CD4-positive, alpha-beta T cell treated with Interferon alpha-2 for 1 hour (primary cell): Measurements from ENCODE around the gene TMEM239.
A peak's percentile ranks its signal among the peaks of the same experiment; 100 is the strongest.
"Not testable (repeated sequence)": the region's sequence is repeated elsewhere in the genome, so short reads cannot be mapped to it uniquely, and the experiment has no call there.

ENCODE experiments used
- DNase-seq, 2 donors: peaks; one replicate each; pipeline ENCODE4 v3.0.0-alpha.2; 2020 to 2022

Gene TMEM239

DNA sequence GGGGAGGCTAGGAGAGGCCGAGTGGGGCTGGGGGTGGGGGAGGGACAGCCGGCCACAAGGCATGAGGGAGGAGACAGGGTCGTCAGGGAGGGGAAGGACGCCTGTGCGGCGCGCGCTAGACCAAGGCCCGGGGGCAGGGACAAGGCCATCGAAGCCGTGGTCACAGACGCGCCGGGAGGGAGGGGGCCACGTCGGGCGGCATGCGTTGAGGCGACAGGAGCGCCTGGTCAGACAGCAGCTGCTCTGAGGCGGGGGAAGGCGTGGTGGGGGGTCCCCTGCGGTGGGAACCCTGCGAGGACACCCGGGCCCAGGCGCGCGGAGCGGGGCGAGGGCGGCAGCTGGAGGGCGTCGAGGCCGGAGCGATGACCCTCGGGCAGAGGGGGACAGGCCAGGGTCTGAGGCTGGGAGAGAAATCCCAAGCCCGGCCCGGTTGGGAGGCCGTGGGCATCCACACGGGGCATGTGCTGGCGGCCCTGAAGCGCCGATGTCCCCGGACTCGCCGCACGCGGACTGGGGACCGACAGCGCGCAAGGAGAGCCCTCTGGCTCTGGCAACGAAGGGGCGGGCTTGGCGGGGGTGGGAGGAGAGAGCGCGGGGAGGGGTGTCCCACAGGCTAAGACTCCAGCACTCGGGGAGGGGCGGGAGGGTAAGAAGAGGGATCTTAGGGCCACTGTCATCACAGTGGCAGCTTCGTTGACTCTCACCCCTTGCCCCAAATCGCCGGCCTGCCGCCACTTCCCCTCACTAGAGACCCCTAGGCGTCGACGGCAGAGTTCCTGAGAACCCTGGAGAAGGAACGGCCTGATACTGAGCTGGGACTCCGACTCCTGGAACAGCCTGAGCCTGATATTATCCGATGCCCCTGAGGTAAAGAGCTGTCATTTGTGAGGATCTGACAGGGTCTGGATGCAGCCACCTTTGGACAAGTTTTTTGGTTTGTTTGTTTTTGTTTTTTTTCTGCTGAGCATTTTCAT lies 5.0 kb downstream of the TMEM239 start:
- DNase-seq = no peak

DNA sequence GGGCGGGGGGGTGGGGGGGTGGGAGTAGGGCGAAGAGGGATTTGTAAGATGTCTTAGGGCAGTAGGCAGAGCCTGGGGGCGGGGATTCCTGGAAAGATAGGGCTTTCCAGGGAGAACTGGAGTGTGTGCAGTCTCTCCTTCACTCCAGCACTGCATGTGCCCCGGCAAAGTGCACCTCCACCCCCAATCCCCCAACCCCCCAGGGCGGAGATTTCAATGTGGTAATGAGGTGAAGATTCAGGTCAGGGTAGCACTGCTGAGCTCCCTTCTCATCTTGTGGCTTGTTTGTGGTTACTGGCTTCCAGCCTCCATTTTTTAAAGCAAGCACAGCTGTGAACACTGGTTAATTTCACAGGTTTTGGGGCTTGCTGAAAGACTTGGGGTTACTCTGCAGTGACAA lies 5.9 kb downstream of the TMEM239 start:
- peak; percentile 40 to 68 for DNase-seq

DNA sequence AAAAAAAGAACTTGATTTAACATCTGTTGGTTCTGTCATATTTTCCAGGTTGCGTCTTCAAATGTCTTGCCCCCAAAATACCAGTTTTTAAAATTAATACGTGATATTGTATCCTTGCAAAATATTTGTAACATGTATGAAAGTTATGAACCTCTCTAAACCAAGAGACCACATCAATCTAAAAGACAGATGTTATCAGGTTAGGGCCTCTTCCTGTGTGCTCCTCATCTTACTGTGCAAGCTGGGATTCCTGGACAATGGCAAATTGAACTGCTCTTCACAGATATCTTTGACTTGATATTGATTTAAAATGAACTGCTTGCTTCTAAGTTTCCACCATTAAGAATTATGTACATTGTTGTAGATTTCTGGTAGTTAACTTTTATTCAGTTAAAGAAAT lies 9.6 kb downstream of the TMEM239 start:
- no peak for DNase-seq

DNA sequence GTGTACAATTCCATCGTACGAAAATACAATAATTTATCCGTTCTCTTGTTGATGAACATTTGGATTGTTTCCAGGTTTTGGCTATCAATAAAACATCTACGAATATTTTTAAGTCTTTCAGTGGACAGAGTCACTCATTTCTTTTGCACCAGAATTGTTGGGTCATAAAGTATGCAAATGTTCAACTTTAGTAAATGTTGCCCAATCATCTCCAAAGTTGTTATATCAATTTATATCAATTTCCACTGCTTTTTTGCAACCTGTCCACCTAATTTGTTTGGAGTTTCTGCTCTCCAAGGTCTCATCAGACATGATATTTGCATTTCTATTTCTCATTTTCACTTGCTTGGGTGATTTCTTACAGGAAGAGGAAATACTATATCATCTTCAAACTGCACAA lies 10.5 kb downstream of the TMEM239 start:
- DNase-seq = no peak

DNA sequence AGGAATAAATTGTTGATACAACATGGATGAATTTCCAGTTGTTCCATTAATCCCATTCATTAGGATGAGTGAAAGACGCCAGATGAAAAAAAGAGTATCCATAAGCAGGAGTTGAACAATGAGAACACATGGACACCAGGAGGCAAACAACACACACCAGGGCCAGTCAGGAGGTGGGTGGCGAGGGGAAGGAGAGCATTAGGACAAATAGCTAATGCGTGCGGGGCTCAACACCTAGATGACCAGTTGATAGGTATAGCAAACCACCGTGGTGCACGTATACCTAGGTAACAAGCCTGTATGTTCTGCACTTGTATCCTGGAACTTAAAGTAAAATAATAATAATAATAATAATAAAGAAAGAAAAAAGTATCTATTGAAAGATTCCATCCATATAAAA lies 13.2 kb downstream of the TMEM239 start:
- DNase-seq = no peak

DNA sequence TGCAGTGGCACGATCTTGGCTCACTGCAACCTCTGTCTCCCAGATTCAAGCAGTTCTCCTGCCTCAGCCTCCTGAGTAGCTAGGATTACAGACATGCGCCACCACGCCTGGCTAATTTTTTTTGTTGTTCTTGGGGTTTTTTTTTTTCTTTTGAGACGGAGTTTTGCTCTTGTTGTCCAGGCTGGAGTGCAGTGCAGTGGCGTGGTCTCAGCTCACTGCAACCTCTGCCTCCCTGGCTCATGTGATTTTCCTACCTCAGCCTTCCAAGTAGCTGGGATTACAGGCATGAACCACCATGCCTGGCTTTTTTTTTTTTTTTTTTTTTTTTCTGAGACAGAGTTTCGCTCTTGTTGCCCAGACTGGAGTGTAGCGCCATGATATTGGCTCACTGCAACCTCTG lies 15.0 kb downstream of the TMEM239 start:
- not testable (repeated sequence) for DNase-seq

DNA sequence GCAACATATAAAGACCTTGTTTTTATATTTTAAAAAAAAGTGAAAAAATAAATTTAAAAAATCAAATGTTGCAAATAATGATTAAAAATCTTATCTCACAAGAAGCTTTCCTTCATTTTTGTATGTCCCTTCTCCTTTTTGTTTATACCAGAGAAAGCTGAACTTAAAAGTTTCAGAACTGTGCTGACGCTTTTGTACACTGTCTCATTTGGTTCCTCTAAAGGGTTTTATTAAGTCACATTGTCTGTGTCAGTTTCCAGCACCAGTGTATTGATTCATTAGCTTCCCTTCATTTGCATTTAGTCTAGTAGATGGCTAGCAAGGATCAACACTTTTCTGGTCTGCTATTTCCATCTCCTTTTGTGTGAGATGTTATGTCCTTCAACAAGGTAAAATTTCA lies 17.6 kb downstream of the TMEM239 start:
- DNase-seq = no peak

DNA sequence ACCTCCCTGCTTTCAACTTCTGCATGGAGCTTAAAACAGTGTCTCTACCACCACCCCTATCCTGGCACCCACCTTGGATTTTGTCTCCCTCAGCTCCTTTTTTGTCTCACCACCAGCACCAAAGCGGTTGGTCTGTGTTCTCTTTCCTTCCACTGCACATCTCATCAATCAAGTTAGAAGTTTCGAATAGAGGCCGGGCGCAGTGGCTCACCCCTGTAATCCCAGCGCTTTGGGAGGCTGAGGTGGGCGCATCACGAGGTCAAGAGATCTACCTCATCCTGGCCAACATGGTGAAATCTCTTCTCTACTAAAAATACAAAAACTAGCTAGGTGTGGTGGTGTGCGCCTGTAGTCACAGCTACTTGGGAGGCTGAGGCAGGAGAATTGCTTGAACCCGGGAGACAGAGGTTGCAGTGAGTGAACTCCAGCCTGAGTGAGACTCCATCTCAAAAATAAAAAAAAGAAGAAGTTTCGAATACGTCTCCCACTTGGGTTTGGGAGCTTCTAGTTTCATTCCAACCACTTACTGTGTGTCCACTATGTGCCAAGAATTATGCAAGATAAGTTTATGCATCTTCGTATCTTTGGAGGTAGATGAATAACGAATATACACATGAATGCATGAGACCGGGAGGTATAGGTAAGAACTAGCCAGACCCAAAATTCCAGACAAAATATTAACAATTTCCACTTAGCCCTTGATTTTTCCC lies 18.4 kb downstream of the TMEM239 start:
- DNase-seq = no peak

DNA sequence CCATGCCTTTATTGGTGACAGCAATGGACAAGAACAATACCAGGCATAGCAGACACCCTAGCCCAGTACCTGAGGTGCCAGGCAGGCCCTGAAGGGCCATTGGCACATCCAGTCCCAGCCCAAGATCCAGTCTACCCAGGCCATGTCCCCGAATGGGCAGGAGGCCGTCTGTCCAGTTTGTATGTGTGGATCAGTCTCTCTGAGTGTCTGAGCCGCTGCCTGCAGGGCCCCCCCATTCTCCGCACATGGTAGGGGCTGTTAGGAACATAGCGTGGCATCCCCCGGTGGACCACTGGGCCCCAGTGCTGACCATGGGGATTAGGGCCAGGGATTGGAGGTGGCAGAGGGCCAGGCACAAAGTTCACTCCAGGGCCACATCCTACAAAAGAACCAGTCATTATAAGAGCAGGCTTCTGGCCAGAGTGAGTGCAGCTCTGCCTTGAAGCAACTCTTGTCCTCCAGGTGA lies 19.2 kb downstream of the TMEM239 start:
- no peak for DNase-seq

DNA sequence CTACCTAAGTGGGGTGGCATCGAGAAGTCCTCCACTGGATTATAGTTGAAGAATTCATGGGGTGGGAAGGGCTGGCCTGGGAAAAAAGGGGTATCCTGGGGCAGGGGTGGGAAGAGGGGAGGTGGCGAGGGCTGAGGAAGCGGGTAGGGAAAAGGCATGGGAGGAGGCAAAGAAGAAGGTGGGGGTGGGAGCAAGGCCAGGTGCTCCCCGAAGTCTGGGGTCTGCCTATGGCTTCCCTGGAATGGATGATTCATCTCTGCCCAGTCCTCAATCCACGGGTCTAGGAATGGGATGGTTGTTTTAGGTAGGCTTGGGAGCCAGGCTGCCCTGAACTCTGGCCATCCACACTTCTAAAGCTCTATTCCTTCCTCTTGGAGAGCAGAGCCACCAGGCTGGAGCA lies 19.9 kb downstream of the TMEM239 start:
- DNase-seq = no peak

DNA sequence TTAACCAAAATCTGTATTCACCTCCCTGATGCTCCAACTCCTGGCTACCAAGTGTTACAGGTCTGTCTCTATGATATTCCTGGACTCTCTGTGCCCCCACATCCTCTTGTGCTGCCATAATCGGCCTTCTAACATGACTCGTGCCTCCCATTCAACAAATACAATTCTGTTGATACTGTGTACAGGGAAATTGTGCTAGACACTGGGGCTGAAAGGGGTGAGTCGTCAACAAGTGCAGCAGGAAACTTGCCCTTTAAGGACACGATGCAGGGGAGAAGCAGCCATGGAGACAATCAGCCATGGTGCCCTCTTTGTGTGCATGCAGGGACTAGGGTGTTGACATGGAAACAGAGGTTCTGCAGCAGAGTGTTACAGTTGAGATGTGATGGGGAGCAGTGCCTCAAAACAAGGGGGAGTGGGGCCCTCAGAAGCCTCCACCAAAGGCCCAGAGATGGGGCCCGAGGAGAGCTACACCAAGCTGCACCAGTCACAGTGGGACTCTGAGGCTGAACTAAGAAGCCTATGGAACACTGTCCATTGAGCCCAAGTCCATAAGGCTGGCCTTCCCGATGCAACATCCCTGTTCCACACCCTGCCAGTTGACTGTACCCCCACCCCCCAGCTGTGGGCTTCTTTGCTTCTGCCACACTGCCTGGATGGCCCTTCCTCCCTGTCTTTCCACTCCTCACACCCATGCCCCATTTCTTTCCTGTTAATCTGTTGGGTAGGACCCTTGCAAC lies 21.2 kb downstream of the TMEM239 start:
- DNase-seq = no peak

DNA sequence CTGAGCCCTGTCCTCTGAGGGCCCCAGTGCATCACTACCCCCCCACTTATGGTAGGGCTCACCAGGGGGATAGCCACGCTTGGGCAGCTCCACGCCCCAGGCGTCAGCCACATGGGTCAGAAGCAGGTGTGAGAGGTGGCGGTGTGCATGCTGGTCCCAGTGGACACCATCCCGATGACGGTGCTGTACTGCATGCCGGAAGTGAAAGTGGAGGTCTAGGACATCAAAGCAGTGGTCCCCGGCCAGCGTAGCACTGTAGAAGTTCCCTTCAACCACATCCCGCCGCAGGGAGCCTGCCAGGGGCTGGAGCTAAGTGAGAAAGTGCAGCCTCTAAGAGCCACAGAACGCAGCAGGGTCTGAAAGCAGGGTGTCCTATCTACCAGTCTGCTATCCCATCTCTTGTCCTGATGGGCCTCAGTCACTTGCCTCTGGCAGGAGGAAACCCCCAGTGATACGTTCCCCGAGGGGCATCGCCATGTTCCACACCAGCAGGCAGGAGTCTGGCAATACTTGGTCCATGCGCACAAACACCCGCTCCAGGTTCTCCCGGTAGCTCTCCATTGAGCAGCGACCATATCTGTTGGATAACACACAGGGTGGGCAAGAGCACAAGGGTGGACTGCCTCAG lies 22.1 kb downstream of the TMEM239 start:
- no peak for DNase-seq

DNA sequence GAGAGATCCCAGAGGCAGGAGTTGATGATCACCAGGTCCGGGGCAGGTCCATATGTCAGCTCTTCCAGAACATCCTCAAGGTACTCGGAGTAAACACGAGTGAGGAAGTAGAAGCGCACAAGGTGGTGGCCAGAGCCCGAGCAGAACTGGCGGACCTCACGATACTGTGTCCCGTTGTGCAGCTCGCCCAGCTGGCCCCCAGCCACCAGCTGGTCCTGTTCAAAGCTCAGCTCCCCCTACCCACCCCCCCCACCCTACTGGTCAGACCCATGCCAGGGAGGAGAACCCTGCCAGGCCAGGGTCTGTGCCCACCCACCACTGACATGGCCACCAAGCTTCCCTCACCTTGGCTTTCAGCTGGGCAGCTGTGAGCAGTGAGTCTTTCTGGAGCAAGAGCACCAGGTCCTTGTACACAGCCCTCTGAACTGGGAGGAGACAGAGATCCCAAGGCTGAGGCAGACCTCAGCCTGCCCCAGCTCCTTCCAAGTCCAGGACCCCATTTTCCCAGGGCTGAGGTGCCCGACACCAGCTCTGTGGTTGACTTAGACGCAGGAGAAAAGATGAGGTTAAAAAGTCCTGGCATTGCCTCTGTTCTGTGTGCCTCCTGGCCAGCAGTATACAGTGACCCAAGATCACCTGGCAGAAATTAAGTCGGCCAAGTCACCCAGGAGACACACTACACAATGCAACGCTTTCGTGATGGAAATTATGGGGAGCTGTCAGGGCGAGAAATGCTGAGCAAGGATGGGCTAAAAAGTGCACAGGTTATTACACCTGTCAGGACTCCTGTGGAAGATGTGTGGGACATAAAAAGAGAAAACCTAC lies 22.9 kb downstream of the TMEM239 start:
- DNase-seq = no peak

DNA sequence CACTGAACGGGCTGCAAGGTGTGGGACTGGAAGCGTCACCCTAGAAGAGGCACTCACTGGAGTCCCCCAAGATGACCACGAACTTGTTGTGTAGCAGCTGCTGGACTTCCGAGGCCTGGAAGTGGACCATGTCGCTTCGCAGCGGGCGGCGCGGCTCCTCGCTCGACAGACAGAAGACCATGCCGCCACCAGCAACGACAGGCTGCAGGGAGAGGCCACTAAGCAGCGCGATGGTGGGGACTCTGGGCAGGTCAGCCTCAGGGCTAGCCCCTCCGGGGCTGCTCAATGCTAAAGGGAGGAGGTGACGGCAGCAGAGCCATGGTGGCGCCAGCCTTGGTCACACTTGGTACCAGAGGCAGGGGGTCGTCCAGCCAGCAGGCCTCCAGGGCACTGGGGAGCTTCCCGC lies 23.6 kb downstream of the TMEM239 start:
- DNase-seq = no peak

DNA sequence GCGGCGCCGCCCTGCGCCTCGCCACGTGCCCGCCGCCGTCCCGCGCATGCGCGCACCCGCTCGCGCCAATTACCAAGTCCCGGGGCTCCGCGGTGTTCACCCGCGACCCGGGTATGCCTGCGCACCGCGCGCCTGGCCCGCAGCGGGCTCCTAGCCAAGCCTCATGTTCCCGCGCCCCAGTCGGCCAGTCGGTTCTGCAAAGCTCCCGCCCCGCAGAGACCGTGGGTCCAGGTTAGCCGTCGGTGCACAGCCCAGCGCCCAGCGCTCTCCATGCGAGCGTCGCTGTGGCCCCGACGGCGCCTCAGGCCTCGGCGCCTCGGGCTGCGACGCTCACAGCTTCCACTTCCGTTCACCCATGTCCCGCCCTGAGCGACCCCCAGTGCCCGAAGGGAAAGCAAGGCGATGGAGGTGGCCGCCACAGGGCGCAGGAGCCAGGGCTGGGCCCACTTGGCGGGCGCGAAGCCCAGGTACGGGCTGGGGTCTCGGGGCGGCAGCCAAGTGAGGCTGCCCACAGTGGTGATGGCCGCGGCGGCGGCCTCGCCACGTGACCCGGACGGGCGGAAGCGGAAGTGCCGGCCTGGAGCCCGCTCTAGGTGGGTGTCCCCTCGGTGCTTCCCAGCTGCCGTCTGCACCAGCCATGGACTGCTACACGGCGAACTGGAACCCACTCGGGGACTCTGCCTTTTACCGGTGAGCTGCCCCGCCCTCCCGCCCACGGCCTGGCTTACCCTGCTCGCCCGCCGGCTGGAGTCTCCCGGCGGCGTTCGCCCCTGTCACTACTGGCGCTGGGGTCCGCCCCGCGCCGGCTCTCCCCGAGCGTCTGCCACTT lies 24.2 kb downstream of the TMEM239 start, which contains the start of the genes PCED1A and VPS16:
Gene PCED1A, minus strand, starts transcription at position 518 of the 829 bp plus-strand sequence. CDS start 743 bp downstream, outside the sequence.
Gene VPS16, plus strand, starts transcription at position 608 of the 829 bp plus-strand sequence. Its CDS starts 30 bp downstream, at position 638.
- peak; percentile 85 to 90 for DNase-seq

DNA sequence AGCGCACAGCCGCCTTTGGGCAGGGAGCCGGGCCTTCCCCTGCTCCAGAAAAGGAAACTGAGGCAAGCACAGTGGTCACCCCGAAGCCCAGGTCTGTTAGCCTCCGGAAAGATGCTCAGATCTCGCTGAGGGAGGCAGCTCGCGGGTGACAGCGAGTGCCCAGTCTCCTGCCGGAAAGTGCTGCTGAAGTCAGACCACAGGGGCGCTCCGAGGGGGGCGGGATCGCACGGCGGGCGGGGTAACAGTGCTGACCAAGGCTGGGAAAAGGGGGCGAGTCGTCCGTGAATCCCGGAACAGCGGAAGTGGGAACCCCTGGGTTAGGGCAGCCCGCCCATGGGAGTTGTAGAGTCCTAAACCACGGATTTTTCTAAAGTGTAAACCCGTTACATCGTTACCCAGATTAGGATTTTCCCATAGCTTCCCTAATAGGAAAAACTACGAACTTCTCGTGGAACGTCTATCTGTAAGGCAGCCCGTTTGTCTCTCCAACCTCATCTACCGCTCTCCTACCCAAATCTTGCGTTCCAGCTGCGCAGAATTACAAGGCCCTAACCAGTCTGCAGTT lies 24.9 kb downstream of the TMEM239 start:
- DNase-seq = peak in 1 of 2 donors; percentile 38

DNA sequence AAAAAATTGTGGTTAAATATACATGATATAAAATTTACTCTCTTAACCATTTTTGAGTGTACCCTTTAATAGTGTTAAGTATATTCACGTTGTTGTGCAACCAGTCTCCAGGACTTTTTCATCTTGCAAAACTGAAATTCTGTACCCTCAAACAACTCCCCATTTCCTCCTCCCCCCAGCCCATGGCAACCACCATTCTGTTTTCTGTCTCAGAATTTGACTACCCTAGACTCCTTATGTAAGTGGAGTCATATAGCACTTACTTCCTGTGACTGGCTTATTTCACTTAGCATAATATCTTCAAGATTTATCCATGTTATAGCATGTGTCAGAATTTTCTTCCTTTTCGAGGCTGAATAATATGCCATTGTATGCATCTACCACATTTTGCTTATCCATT lies 29.4 kb downstream of the TMEM239 start:
- DNase-seq = no peak

DNA sequence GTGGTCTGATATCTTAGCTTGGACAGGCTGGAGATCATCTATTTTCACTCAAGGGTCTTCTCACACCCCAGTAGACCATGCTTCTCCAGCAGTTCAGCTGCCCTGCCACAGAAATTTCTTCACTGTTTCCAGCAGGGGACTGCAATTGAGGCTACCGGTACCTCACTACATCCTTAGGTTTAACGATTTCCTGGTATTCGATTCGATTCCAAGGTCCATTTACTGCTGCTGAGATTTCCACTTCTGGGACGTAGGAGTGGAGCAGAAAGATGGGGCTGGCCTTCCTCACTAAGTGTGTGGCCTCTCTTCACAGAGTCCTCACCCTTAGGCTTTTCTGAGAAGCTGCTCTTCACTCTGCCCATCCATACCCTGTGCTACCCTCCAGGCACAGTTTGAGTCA lies 30.5 kb downstream of the TMEM239 start:
- no peak for DNase-seq

DNA sequence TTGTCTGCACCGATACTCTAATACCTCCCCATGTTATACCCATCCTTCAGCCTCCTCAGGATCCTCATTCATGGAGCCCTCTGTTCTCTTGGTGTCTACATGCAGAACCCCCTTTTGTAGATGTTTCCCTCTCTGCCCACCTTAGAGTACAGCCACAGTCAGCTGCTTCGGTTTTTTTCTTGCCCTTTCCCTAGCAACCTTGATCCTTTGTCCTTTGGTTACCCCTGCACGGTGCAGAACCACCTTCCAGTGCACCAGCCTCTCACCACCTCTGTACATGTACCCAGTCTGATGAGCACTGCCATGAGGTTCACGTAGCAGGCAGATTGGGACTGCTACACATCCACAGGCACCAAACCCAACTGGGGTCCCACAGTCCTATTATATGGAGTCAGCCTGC lies 31.6 kb downstream of the TMEM239 start:
- DNase-seq = no peak

DNA sequence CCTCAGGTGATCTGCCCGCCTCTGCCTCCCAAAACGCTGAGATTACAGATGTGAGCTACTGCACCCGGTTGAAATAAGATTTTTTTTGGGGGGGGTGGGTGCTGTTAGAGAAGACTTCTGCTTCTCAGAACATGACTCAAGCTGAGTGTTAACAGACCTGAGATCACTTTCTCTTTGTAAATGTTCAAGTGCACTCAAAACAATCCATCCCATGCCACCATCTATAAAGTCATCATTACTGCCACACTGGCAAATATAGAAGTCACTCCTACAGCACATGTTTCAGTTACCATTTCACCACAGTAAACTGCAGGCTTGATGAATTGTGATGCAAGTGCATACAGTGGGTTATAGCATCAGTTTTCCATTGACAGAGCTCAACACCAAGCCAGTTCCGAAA lies 33.4 kb downstream of the TMEM239 start:
- no peak for DNase-seq
